Lung (tissue), 12 donors: ENCODE results near the gene NRG2. TPM values are rescaled to one million over a fixed set of nuclear protein-coding genes. Genes with fewer than 3 reads are reported as not detected.
A peak's percentile ranks its signal among the peaks of the same experiment; 100 is the strongest.

Source experiments
- ATAC-seq: fragments of 200-7000 bp; cut with Tn5 transposase; one replicate; pipeline ENCODE4 v1.9.1; 2020; ENCODE audit warnings: moderate number of reproducible peaks; ENCODE audit not compliant: insufficient read depth, low FRiP score
- DNase-seq, 3 donors: peaks; one replicate each; pipeline ENCODE4 v3.0.0-alpha.2; 2013 to 2017
- H3K27ac ChIP-seq, 2 donors: one replicate each; pipeline ENCODE4 v1.5.1; 2013; ENCODE audit warnings: mild to moderate bottlenecking in 2 of 2, moderate library complexity in 2 of 2, control low read depth in 1 of 2, inconsistent platforms in 1 of 2, low read depth in 1 of 2, low read length in 1 of 2
- H3K27me3 ChIP-seq, 3 donors: one replicate each; pipeline ENCODE4 v1.5.1; 2013; ENCODE audit warnings: low read length in 2 of 3; ENCODE audit not compliant: control insufficient read depth in 3 of 3, insufficient read depth in 3 of 3
- H3K36me3 ChIP-seq, 4 donors: one replicate each; pipeline ENCODE4 v1.5.1; 2013; ENCODE audit warnings: low read length in 4 of 4, mild to moderate bottlenecking in 1 of 4, moderate library complexity in 1 of 4; ENCODE audit not compliant: control insufficient read depth in 4 of 4, insufficient read depth in 4 of 4
- H3K4me1 ChIP-seq, 5 donors: one replicate each; pipeline ENCODE4 v1.5.1; 2013; ENCODE audit warnings: low read length in 5 of 5, mild to moderate bottlenecking in 2 of 5, moderate library complexity in 1 of 5; ENCODE audit not compliant: control insufficient read depth in 5 of 5, insufficient read depth in 5 of 5
- H3K4me3 ChIP-seq: one replicate; pipeline ENCODE4 v1.5.1; 2013; ENCODE audit warnings: mild to moderate bottlenecking, control low read depth, moderate library complexity
- H3K9ac ChIP-seq, 2 donors: one replicate each; pipeline ENCODE4 v1.5.1; 2013; ENCODE audit warnings: low read length in 2 of 2, control low read depth in 1 of 2; ENCODE audit not compliant: insufficient read depth in 1 of 2
- H3K9me3 ChIP-seq, 4 donors: one replicate each; pipeline ENCODE4 v1.5.1; 2013; ENCODE audit warnings: low read length in 3 of 4, mild to moderate bottlenecking in 1 of 4, moderate library complexity in 1 of 4; ENCODE audit not compliant: control insufficient read depth in 4 of 4, insufficient read depth in 3 of 4
- WGBS, 2 donors: extraction: QIAGEN DNeasy Blood & Tissue Kit; methylation state at CpG; one replicate each; pipeline ENCODE4 v1.1.7; 2013; 5-methylcytosine and 5-hydroxymethylcytosine counted together
- polyA plus RNA-seq, 2 donors: library from polyadenylated mRNA; stranded (reverse); fragments of 200-250 nt; gene quantifications; one replicate each; pipeline ENCODE4 v1.2.1, GENCODE V29; 2013
- total RNA-seq, 2 donors: library from RNA; depleted of rRNA in 1 of 2; stranded (reverse); fragments of >200 nt in 1 of 2; gene quantifications; one replicate each; pipeline ENCODE4 v1.2.1, GENCODE V29; 2014 to 2021
- TF ChIP-seq, protein P1 (sequence below): IDR thresholded peaks from 2 replicates; pipeline ENCODE4 v1.5.1; 2012; ENCODE audit warnings: mild to moderate bottlenecking; ENCODE audit errors: control extremely low read depth, extremely low read depth
- donor health status: control.
- donor health status: control.
- donor health status: Bipolar disorder and iron deficiency.
- donor health status: healthy.
- donor health status: DM: yes; HTN: yes; CAD: no.

The NRG2 gene
- total and polyA plus RNA-seq, 4 donors: 0.41 to 3.0 (median 1.0) TPM

GRCh38 chr5:139822553-139823425 lies 220.3 kb downstream of the NRG2 start:
- Histone ChIP-seq H3K4me3 (no peak overlapping the region), H3K9ac (no peak overlapping the region), H3K27me3 (no peaks in the 10 kb centered on the region), H3K9me3 (peaks cover 0 to 10% (median 0%) of the 10 kb centered on the region in 4 donors), H3K27ac (no peak overlapping the region), H3K36me3 (no peaks in the 10 kb centered on the region), H3K4me1 (no peaks in the 10 kb centered on the region)
- TF ChIP-seq, protein P1, sequence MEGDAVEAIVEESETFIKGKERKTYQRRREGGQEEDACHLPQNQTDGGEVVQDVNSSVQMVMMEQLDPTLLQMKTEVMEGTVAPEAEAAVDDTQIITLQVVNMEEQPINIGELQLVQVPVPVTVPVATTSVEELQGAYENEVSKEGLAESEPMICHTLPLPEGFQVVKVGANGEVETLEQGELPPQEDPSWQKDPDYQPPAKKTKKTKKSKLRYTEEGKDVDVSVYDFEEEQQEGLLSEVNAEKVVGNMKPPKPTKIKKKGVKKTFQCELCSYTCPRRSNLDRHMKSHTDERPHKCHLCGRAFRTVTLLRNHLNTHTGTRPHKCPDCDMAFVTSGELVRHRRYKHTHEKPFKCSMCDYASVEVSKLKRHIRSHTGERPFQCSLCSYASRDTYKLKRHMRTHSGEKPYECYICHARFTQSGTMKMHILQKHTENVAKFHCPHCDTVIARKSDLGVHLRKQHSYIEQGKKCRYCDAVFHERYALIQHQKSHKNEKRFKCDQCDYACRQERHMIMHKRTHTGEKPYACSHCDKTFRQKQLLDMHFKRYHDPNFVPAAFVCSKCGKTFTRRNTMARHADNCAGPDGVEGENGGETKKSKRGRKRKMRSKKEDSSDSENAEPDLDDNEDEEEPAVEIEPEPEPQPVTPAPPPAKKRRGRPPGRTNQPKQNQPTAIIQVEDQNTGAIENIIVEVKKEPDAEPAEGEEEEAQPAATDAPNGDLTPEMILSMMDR: no peak
- ATAC-seq: no peak
- 85 to 92% methylated on average over 25 of the region's 25 CpGs for WGBS, 2 donors
- DNase-seq: peak in 1 of 3 donors; percentile 9

- DNase-seq: peak in 1 of 3 donors; percentile 7
Observed at GRCh38 chr5:139821806-139822552, 221.1 kb downstream of the NRG2 start.

DNA sequence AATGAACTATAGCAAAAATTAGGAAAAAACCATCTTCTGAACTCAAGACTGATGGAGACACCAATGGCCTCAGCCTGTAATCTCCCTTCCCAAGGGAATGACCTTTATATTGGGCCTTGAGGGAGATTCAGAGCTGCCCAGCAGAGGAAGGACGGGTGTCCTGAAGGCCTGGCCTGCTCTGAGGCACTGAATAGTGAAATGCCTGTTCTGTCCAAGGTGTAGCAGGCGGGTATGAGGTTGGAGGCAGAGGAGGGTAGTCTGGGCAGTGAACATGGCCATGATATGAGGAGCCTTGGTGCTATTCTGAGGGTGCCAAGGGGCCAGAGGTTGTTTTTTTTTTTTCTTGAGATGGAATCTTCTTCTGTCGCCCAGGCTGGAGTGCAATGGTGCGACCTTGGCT lies 222.5 kb downstream of the NRG2 start:
- DNase-seq: no peak
- Histone ChIP-seq H3K27me3 (no peaks in the 10 kb centered on the region), H3K9ac (no peak overlapping the region), H3K27ac (no peak overlapping the region), H3K36me3 (no peaks in the 10 kb centered on the region), H3K9me3 (peaks cover 0 to 10% (median 0%) of the 10 kb centered on the region in 4 donors), H3K4me3 (no peak overlapping the region), H3K4me1 (no peaks in the 10 kb centered on the region)
- TF ChIP-seq, protein P1: no peak
- 82 to 91% methylated on average over 4 of the region's 4 CpGs for WGBS, 2 donors
- ATAC-seq: no peak

More at GRCh38 chr5:139821806-139822552, 221.1 kb downstream of the NRG2 start:
- TF ChIP-seq, protein P1: no peak
- H3K4me1 ChIP-seq: no peaks in the 10 kb centered on the region
- no peak for ATAC-seq
- no peaks in the 10 kb centered on the region for H3K36me3 ChIP-seq
- WGBS, 2 donors: 92 to 93% methylated on average over 6 to 11 of the region's 11 CpGs
- no peak overlapping the region for H3K27ac ChIP-seq
- no peak overlapping the region for H3K4me3 ChIP-seq
- peaks cover 0 to 10% (median 0%) of the 10 kb centered on the region in 4 donors for H3K9me3 ChIP-seq
- no peak overlapping the region for H3K9ac ChIP-seq
- no peaks in the 10 kb centered on the region for H3K27me3 ChIP-seq
